Gastrocnemius medialis (tissue), 4 donors: ENCODE results near the gene CMIP. TPM values are rescaled to one million over a fixed set of nuclear protein-coding genes. Genes with fewer than 3 reads are reported as not detected.
A peak's percentile ranks its signal among the peaks of the same experiment; 100 is the strongest.

Experiments
- ATAC-seq, 2 donors: fragments of 150-250 bp; one replicate each; pipeline ENCODE4 v1.9.1; 2016
- DNase-seq, 2 donors: peaks; one replicate each; pipeline ENCODE4 v3.0.0-alpha.2; 2019
- H3K27ac ChIP-seq, 4 donors: fragments of 200-600 bp; sonication (generic); 1 replicate in 1 of 4; 2 replicates in 3 of 4; pipeline ENCODE4 v1.5.1; 2016 to 2018; ENCODE audit warnings: mild to moderate bottlenecking in 2 of 4, moderate library complexity in 1 of 4
- H3K27me3 ChIP-seq, 3 donors: fragments of 200-600 bp; sonication (generic) in 2 of 3; 1 replicate in 1 of 3; 2 replicates in 2 of 3; pipeline versions ENCODE4 v1.5.1 to v1.6.0; 2016 to 2019; ENCODE audit warnings: mild to moderate bottlenecking in 1 of 3, moderate library complexity in 1 of 3
- H3K36me3 ChIP-seq, 2 donors: fragments of 200-600 bp; sonication (generic) in 1 of 2; one replicate each; pipeline ENCODE4 v1.5.1; 2017 to 2018
- H3K4me1 ChIP-seq, 2 donors: fragments of 200-600 bp; sonication (generic) in 1 of 2; one replicate each; pipeline ENCODE4 v1.5.1; 2016 to 2017; ENCODE audit warnings: mild to moderate bottlenecking in 2 of 2
- H3K4me3 ChIP-seq, 4 donors: fragments of 200-600 bp; sonication (generic) in 3 of 4; 1 replicate in 1 of 4; 2 replicates in 3 of 4; pipeline ENCODE4 v1.5.1; 2016 to 2019; ENCODE audit warnings: mild to moderate bottlenecking in 2 of 4
- H3K9me3 ChIP-seq, 3 donors: fragments of 200-600 bp; sonication (generic) in 2 of 3; 1 replicate in 1 of 3; 2 replicates in 2 of 3; pipeline ENCODE4 v1.5.1; 2016 to 2019
- CTCF ChIP-seq, 5 experiments: fragments of 450-650 bp in 3 of 5; fragments of 200-600 bp in 2 of 5; sonication (generic) in 2 of 5; IDR thresholded peaks in 4 of 5; conservative IDR thresholded peaks in 1 of 5; 1 replicate in 4 of 5; 2 replicates in 1 of 5; pipeline ENCODE4 v1.5.1; 2016 to 2019; ENCODE audit warnings: antibody characterized with exemption in 5 of 5, mild to moderate bottlenecking in 3 of 5, moderate library complexity in 3 of 5
- POLR2A ChIP-seq, 2 donors: fragments of 450-650 bp; IDR thresholded peaks; one replicate each; pipeline ENCODE4 v1.6.1; 2017; ENCODE audit warnings: antibody characterized with exemption in 2 of 2, mild to moderate bottlenecking in 2 of 2, moderate library complexity in 2 of 2
- in situ Hi-C, 4 donors: fragments of 200-750 bp; cut with MboI; loops; one replicate each; pipeline versions ENCODE4 v1.15.0 to v1.8.0; 2017; ENCODE audit warnings: low sequenced_read_pairs in 4 of 4
- intact Hi-C: fragments of 100-400 bp; cut with DNase I; formaldehyde crosslinking; loops from one replicate; pipeline ENCODE4 v1.15.1; 2023; ENCODE audit warnings: low total_unique reads
- total RNA-seq, 4 donors: library from RNA; depleted of rRNA; stranded (reverse); fragments of >200 nt; gene quantifications; one replicate each; pipeline versions ENCODE4 v1.1.0 to v1.2.3, GENCODE V29; 2016

Gene CMIP
- total RNA-seq, 4 donors from 2014 or later = 0.90 to 5.1 (median 2.7) TPM

- no peaks in the 10 kb centered on the region for H3K9me3 ChIP-seq
- H3K27ac ChIP-seq = no peak overlapping the region
- H3K27me3 ChIP-seq = no peaks in the 10 kb centered on the region
- TF ChIP-seq CTCF (IDR thresholded peaks at IDR 0.05 in 4 of 5, conservative IDR thresholded peaks at IDR 0.05 in 1 of 5) (no peak), POLR2A (IDR thresholded peaks at IDR 0.05) (no peak)
- H3K4me3 ChIP-seq = no peak overlapping the region
- no peak for ATAC-seq
- intact Hi-C loops (no loop called here), in situ Hi-C loops (no loop called here)
- H3K36me3 ChIP-seq = no peaks in the 10 kb centered on the region
- peaks cover 13 to 16% of the 10 kb centered on the region in 2 donors for H3K4me1 ChIP-seq
- no peak for DNase-seq
Observed at GRCh38 chr16:81517150-81517499, 72.5 kb downstream of the CMIP start.

- no peaks in the 10 kb centered on the region for H3K36me3 ChIP-seq
- H3K4me3 ChIP-seq = no peak overlapping the region
- H3K27ac ChIP-seq = peak overlapping the region in 1 of 4 donors; percentile 23
- H3K4me1 ChIP-seq = peaks cover 11 to 15% of the 10 kb centered on the region in 2 donors
- intact Hi-C loops (no loop called here), in situ Hi-C loops (no loop called here)
- H3K27me3 ChIP-seq = no peaks in the 10 kb centered on the region
- no peaks in the 10 kb centered on the region for H3K9me3 ChIP-seq
- ATAC-seq (no peak), DNase-seq (no peak)
- TF ChIP-seq CTCF (IDR thresholded peaks at IDR 0.05 in 4 of 5, conservative IDR thresholded peaks at IDR 0.05 in 1 of 5) (no peak), POLR2A (IDR thresholded peaks at IDR 0.05) (no peak)
Observed at GRCh38 chr16:81517629-81518438, 73.2 kb downstream of the CMIP start.

GRCh38 chr16:81518439-81518757, 73.8 kb downstream of the CMIP start:
- H3K27me3 ChIP-seq = no peaks in the 10 kb centered on the region
- intact Hi-C loops (no loop called here), in situ Hi-C loops (no loop called here)
- H3K4me3 ChIP-seq = no peak overlapping the region
- TF ChIP-seq CTCF (IDR thresholded peaks at IDR 0.05 in 4 of 5, conservative IDR thresholded peaks at IDR 0.05 in 1 of 5) (no peak), POLR2A (IDR thresholded peaks at IDR 0.05) (no peak)
- ATAC-seq (no peak), DNase-seq (no peak)
- H3K36me3 ChIP-seq = no peaks in the 10 kb centered on the region
- no peaks in the 10 kb centered on the region for H3K9me3 ChIP-seq
- no peak overlapping the region for H3K27ac ChIP-seq
- H3K4me1 ChIP-seq = peaks cover 7 to 9% of the 10 kb centered on the region in 2 donors

- TF ChIP-seq CTCF (IDR thresholded peaks at IDR 0.05 in 4 of 5, conservative IDR thresholded peaks at IDR 0.05 in 1 of 5) (no peak), POLR2A (IDR thresholded peaks at IDR 0.05) (no peak)
- ATAC-seq (no peak), DNase-seq (no peak)
- in situ Hi-C loops (no loop called here), intact Hi-C loops (no loop called here)
- H3K27ac ChIP-seq = no peak overlapping the region
- no peaks in the 10 kb centered on the region for H3K9me3 ChIP-seq
- H3K27me3 ChIP-seq = no peaks in the 10 kb centered on the region
- H3K4me1 ChIP-seq = no peaks in the 10 kb centered on the region
- H3K36me3 ChIP-seq = no peaks in the 10 kb centered on the region
- no peak overlapping the region for H3K4me3 ChIP-seq
Observed at GRCh38 chr16:81519301-81520150, 74.9 kb downstream of the CMIP start.
